ENCODE measurements around the gene RPAP2.
A peak's percentile ranks its signal among the peaks of the same experiment; 100 is the strongest.
"Not testable (repeated sequence)": the region's sequence is repeated elsewhere in the genome, so short reads cannot be mapped to it uniquely, and the experiment has no call there.

RPAP2 gene

DNA sequence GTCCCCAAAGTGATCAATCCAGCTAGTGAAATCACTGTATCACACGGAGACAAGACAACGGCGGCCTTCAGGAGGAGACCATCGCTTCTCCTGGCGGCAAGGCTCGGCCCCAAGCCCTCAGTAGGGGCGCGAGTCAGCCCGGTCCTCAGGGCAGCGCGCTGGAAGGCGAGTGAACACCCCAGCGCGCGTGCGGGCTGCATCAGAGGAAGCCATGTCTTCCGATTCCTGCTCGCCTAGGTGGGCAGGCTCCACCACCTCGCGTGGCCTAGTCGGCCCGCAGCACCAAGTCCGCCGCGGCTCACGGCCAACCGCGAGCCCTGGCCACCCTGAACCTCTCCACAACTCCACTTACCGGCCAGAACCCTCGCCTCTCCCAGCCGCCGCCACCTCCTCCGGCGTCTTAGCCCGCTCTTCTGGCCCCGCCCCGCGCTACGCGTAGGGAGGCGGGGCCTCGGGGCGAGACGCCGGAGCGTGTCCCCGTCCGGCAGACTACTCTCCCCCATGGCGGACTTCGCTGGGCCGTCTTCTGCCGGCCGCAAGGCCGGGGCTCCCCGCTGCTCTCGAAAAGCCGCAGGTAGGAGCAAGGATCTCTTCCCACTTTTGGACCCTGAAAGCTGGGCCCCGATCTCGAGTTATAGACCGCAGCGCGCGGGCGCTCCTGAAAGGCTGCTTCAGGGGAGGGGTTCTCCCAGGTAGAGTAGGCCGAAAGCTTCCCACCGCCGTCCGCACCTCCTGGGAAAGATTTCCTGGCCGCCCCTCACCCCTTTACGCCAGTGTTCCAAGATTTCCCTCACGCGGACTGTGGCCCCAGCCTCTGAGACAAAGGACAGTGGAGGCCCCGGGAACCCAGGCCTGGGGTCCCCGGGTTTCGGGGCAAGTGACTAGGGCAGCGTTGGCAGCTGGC is at the start of gene RPAP2, which contains the start of gene GLMN:
TSS of gene RPAP2 (plus strand) at position 487 of the 904 bp plus-strand sequence. CDS start at position 502, 15 bp downstream.
TSS of gene GLMN (minus strand) at position 415 of the 904 bp plus-strand sequence. CDS start 988 bp downstream, outside the sequence.
- DNase-seq: peak; percentile 86 to 93

GRCh38 chr1:92254714-92255113 is 44.1 kb upstream of the RPAP2 start:
- not testable (repeated sequence) for DNase-seq

DNA sequence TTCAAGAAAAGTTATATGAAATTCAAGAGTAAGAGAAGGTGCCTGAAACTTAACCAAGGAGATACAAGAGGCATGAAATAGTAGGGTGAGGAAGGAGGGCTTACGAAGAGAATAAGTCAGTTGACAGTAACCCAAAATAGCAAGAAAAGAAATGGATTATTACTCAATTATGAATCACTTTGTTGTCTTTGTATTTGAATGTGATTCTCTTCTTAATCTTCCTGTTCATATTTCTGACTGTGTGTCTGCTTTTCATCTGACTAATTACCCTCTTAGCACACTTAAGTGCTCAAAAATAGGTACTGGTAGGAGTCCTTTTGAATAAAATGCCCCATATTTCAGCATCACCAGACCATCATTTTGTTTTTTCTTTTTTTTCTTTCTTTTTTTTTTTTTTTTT is 39.5 kb upstream of the RPAP2 start:
- DNase-seq: no peak

GRCh38 chr1:92262516-92262915 is 36.3 kb upstream of the RPAP2 start:
- DNase-seq: no peak

DNA sequence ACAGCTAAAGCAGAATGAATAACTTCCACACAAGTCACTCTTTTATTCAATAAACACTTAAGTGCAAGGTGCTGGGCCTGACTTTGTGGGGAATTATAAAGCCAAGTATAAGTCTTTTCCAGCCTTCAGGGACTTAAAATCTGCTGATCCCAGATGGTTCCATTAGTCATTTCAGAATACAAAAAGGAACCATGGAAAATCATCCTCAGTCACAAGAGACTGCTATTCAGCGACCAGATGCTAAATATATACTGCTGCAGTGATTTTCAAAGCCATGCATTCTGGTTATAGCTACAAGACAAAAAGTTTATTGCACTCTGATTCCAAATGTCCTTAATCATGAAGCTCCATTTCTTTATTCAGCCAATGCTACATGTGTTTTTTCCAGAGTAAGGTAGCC is 25.8 kb upstream of the RPAP2 start:
- DNase-seq: peak in 1 of 2 experiments; percentile 44

GRCh38 chr1:92274939-92275338 is 23.9 kb upstream of the RPAP2 start:
- DNase-seq: no peak

DNA sequence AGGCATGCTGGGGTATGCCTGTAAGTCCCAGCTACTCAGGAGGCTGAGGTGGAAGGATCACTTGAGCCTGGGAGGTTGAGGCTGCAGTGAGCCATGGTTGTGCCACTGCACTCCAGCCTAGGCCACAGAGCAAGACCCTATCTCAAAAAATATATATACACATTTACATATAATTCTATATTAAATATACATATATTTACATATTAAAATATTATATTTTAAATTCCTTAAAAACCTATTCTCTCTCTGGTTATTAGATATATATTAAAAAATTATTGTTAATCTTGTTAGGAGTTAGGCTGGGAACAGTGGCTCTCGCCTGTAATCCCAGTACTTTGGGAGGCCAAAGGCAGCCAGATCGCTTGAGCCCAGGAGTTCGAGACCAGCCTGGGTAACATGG is 22.8 kb upstream of the RPAP2 start:
- no peak for DNase-seq

DNA sequence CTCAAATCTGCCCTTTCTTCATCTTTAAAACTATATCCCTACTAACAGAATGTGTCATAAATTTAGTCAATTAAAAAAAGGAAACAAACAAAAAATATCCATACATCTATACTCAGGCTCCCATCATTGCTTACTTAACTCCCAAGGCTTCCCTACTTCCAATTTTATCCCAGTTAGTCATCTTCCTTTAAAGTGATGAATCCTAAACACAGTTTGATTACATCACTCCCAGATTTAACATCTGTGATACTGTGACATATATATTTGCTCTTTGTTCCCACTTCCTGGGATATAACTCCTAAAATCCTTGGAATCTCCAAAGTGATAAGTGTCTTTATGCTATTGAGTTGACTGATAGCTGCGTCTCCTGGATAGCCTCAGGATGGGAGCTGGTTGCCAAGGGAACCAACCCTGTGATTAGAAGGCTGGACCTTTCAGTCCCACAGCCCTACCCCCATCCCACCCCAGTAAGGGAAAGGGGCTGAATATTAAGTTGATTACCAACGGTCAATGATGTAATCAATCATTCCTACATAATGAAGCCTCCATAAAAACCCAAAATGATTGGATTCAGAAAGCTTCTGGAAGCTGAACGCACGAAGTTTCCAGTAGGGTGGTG is 21.6 kb upstream of the RPAP2 start:
- no peak for DNase-seq

DNA sequence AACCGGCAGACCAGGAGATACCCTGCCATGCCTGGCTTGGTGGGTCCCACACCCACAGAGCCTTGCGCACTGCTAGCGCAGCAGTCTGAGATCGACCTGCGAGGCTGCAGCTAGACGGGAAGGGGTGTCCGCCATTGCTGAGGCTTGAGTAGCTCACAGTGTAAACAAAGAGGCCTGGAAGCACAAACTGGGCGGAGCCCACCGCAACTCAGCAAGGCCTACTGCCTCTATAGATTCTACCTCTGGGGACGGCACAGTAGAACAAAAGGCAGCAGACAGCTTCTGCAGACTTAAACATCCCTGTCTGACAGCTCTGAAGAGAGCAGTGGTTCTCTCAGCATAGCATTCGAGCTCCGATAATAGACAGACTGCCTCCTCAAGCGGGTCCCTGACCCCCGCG is 19.1 kb upstream of the RPAP2 start:
- DNase-seq: not testable (repeated sequence)

GRCh38 chr1:92281411-92281810 is 17.4 kb upstream of the RPAP2 start:
- not testable (repeated sequence) for DNase-seq

- peak; percentile 43 to 61 for DNase-seq
These were observed 7.4 kb upstream of the RPAP2 start for GRCh38 chr1:92291372-92291999.

DNA sequence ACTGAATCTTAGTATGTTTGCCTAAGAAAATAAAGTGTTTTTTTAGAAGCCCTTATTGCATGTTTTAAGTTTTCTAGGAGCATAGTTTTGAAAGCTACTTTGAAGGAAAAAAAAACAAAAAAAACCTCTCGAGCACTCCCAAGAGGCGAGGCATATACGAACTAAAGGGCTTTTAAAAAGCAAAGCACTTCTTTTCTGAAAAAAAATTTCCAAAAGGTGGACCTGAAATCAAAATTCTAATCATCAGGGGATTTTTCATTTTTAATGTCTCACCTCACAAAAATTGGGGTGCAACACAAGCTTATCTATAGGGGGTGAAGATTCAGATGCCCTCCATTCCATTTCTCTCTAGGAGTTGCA is 666 bp upstream of the RPAP2 start:
- DNase-seq: peak in 1 of 2 experiments; percentile 35

GRCh38 chr1:92299477-92300150 is 755 bp downstream of the RPAP2 start:
- no peak for DNase-seq

DNA sequence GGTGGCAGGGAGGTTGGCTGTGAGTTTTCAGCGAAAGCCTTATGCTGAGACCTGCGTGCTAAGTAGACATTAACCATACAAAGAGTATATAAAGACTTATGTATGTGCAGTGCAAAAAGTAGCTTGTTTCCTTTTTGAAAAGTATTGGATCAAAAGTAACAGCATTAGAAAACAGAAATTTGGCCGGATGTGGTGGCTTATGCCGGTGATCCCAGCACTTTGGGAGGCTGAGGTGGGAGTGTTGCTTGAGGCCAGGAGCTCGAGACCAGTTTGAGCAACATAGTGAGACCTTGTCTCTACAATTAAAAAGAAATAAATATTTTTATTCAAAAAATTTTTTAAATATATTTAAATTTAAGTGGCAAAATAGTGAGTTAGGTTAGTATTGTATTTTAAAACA is 2.2 kb downstream of the RPAP2 start:
- no peak for DNase-seq

- no peak for DNase-seq
These were observed 7.2 kb downstream of the RPAP2 start for GRCh38 chr1:92306020-92306419.

DNA sequence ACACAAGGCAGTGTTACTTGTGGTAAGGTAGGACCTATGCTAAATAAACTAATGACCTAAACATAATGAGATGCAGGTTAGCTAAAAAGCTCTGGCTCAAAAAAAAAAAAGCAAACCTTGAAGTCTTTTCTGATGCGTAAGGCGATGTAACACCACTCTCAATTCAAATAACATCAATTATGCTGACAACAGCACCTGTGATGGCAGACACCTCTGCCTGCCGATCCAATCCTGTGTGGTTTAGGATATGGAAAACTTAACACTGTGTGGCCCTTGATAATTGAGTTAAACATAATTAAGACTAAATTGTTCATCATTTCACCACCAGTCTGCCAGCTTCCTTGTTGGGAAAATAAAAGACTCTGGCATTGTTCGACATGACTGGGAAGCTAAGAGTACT is 9.1 kb downstream of the RPAP2 start:
- DNase-seq: no peak

- peak; percentile 12 to 51 for DNase-seq
These were observed 11.3 kb downstream of the RPAP2 start for GRCh38 chr1:92310185-92310597.

DNA sequence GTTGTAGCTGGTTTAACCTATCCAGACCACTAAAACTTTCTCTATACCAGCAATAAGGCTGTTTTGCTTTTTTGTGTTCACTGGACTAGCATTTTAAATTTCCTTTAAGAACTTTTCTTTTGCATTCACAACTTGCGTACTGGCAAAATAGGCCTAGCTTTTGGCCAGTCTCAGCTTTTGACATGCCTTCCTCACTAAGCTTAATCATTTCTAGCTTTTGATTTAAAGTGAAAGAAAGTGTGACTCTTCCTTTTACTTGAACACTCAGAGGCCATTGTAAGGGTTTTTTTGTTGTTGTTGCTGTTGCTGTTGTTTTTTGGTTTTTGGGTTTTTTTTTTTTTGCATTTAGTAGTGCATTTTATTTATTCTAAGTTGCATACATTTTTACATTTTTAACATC is 15.2 kb downstream of the RPAP2 start:
- DNase-seq: no peak

- DNase-seq: no peak
These were observed 17.1 kb downstream of the RPAP2 start for GRCh38 chr1:92315766-92316599.

DNA sequence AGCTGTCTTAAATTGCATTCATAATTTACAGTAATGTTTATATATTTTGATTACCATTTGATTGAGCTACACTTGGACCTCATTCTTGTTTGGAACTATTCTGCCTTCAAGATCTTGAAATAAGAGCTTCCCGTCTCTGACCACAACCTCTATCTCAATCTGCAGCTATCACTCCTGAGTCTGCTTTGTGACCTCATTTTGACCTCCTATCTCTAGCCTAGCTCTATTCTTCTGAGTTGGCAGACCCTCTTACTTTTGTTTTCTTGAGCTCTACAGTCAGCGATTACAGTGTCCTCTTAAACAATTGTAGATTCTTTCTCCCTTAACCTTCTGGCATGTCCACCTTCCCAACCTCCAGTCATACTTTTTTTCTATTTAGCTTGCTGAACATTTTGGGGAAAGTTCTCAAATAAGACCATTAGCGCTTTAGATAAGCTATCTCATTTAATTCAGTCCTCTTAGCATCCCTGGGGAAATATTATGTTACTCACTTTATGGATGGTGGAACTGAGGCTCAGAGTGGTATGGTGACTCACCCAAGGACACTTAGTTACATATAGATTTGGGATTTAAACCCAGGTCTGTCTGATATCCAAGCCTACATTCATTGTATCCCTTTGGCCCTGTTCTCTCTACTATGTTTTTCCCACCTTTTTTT is 19.1 kb downstream of the RPAP2 start:
- no peak for DNase-seq
